ENCODE results near the gene MYL12A. TPM values are rescaled to one million over a fixed set of nuclear protein-coding genes. Genes with fewer than 3 reads are reported as not detected.
A peak's percentile ranks its signal among the peaks of the same experiment; 100 is the strongest.

Gene MYL12A
- total and polyA plus RNA-seq, 12 donors, result 708 to 8,349 (median 3,626) TPM

DNA sequence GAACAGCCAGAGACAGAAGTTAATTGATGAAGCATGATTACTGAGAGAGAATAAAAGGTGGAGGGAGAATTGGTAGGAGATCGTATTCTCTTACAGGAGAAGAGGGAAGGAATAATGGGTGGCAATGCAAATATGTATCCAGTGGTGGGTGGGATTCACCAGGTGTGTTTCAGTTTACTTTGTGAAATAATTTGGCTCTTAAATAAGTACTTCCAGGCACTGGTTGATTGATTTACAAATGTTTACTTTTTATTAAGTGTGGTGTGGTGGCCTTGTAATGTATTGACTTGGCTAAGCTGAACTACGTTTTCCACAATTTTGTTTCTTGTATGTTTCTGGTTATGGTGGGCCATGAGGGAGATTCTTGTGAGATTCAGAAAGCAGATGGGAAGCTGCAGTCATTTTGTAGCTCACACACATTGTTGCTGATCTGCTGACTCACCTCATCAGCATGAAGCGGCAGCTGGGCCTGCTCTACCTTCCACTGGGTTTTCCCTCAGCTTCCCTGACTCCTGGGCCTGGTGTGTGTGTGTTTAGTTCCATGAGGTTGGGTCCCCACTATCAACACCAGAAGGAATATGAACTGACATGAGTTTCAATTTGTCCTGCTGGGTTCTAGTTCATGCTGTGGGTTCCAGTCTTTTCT lies 47.0 kb downstream of the MYL12A start:
- H3K9me3 ChIP-seq, result peaks cover 0 to 24% (median 0%) of the 10 kb centered on the region in 11 donors
- H3K36me3 ChIP-seq, result no peaks in the 10 kb centered on the region
- H3K4me3 ChIP-seq, result no peak overlapping the region
- intact Hi-C loops (cut with DNase I), result loop anchor here in 1 of 10 donors (10.0 kb wide), 1 partner anchor 700 kb away; no protein-coding TSS in a partner anchor
- WGBS, 2 donors, result 89 to 92% methylated on average over 3 of the region's 3 CpGs
- peaks cover 0 to 13% (median 0%) of the 10 kb centered on the region in 9 donors for H3K4me1 ChIP-seq
- H3K27me3 ChIP-seq, result peaks cover 0 to 9% (median 0%) of the 10 kb centered on the region in 7 donors
- ATAC-seq, result no peak
- DNase-seq, result no peak
- H3K27ac ChIP-seq, result no peak overlapping the region
- TF ChIP-seq, protein P1, sequence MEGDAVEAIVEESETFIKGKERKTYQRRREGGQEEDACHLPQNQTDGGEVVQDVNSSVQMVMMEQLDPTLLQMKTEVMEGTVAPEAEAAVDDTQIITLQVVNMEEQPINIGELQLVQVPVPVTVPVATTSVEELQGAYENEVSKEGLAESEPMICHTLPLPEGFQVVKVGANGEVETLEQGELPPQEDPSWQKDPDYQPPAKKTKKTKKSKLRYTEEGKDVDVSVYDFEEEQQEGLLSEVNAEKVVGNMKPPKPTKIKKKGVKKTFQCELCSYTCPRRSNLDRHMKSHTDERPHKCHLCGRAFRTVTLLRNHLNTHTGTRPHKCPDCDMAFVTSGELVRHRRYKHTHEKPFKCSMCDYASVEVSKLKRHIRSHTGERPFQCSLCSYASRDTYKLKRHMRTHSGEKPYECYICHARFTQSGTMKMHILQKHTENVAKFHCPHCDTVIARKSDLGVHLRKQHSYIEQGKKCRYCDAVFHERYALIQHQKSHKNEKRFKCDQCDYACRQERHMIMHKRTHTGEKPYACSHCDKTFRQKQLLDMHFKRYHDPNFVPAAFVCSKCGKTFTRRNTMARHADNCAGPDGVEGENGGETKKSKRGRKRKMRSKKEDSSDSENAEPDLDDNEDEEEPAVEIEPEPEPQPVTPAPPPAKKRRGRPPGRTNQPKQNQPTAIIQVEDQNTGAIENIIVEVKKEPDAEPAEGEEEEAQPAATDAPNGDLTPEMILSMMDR (IDR thresholded peaks at IDR 0.05), result no peak

DNA sequence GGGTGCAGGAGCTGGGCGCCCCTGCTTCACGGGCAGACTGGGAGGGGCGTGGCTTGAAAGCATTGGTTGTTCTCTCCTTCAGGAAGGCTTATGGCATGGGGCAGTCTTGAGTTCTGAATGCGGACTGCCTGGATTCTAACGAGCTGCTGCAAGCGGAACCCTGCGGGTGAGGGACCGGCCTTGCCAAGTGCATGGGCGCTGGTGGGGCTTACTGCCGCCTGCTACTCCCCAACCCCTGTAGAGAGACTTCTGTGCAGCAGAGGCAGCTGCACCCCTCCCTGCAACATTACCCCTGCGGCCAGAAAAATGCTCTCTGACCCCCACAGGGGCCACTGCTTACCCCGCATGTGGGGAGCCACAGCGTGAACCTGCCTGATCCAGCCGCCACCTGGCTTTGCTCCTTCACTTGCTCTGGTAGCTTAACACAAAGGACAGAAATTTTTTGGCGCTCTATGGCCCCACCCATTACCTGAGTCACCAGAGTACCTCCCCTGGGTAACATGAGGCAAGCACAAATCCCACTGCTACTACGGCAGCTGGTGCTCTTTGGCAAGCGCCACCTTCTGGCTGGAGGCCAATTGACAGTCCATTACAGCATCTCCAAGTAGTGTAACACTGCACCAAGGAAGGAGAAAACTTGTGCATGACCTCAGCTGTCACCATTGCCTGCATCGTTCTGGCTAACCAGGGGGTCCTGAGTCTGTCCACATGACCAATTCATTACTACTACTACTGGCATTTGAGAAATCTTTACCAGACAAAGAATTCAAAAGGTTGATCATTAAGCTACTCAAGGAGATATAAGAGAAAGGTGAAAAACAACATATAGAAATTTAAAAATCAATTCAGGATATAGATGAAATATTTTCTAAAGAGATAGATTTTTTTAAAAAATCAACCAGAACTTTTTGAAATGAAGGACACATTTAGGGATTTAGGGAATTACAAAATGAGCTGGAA lies 49.7 kb downstream of the MYL12A start:
- peaks cover 0 to 13% (median 0%) of the 10 kb centered on the region in 9 donors for H3K4me1 ChIP-seq
- WGBS, 2 donors, result 4 to 12% methylated on average over 18 of the region's 18 CpGs
- H3K36me3 ChIP-seq, result no peaks in the 10 kb centered on the region
- intact Hi-C loops (cut with DNase I), result loop anchor here in 1 of 10 donors (10.0 kb wide), 1 partner anchor 697 kb away; no protein-coding TSS in a partner anchor
- H3K9me3 ChIP-seq, result peaks cover 0 to 13% (median 0%) of the 10 kb centered on the region in 11 donors
- H3K27ac ChIP-seq, result peak overlapping the region in 3 of 10 donors; percentile 21 to 73 (median 30)
- ATAC-seq, result peak; percentile 67 to 96 (median 92)
- TF ChIP-seq, protein P1 (IDR thresholded peaks at IDR 0.05), result peak in 7 of 9 donors; percentile 9 to 60 (median 47)
- DNase-seq, result peak; percentile 76 to 79
- H3K4me3 ChIP-seq, result peak overlapping the region; percentile 11 to 71 (median 60)
- H3K27me3 ChIP-seq, result peaks cover 0 to 24% (median 5%) of the 10 kb centered on the region in 7 donors

DNA sequence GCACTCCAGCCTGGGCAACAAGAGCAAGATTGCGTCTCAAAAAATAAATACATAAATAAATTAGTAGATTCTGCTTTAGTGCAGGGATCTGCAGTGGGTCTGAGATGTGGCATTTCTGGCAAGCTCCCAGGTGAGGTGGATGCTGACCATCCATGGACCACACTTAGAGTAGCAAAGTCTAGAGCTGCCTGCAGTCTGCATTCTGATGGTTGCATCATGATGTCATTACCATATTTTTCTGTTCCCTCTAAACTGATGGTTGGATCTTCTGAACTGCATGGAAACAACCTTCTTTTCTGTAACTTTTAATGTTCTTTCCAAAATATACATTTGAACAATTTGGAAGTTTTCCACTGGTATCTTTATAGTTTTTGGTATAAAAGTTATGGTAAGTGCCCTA lies 57.2 kb downstream of the MYL12A start:
- no peak overlapping the region for H3K4me3 ChIP-seq
- peaks cover 0 to 14% (median 5%) of the 10 kb centered on the region in 7 donors for H3K27me3 ChIP-seq
- H3K4me1 ChIP-seq, result no peaks in the 10 kb centered on the region
- DNase-seq (no peak), ATAC-seq (no peak)
- no peak overlapping the region for H3K27ac ChIP-seq
- TF ChIP-seq, protein P1 (IDR thresholded peaks at IDR 0.05), result no peak
- 93 to 97% methylated on average over 1 of the region's 1 CpG for WGBS, 2 donors
- no peaks in the 10 kb centered on the region for H3K9me3 ChIP-seq
- H3K36me3 ChIP-seq, result no peaks in the 10 kb centered on the region
- intact Hi-C loops (cut with DNase I), result no loop called here

DNA sequence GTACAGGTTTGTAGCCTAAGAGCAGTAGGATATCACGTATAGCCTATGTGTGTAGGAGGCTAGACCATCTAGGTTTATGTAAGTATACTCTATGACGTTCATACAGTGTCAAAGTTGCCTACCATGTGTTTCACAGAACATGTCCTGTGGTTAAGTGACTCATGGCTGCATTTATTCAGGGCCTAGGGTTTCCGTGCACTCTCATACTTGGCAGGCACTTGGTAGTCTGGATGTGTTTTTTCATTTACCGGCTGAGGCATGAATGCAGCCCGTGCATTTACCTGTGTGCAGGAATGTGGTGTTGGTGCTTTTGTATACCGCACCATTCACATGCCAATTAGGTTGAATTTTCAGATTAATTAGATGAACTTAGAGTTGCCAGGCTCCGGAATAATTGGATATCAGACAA lies 57.8 kb downstream of the MYL12A start:
- WGBS, 2 donors, result 84 to 88% methylated on average over 7 of the region's 7 CpGs
- TF ChIP-seq, protein P1 (IDR thresholded peaks at IDR 0.05), result no peak
- Histone ChIP-seq H3K9me3 (no peaks in the 10 kb centered on the region), H3K4me3 (no peak overlapping the region), H3K27ac (no peak overlapping the region), H3K4me1 (no peaks in the 10 kb centered on the region), H3K27me3 (peaks cover 0 to 9% (median under 1%) of the 10 kb centered on the region in 7 donors), H3K36me3 (no peaks in the 10 kb centered on the region)
- DNase-seq (no peak), ATAC-seq (peak in 1 of 8 donors; percentile 22)
- intact Hi-C loops (cut with DNase I), result no loop called here

Data from heart right ventricle (tissue), 16 donors.